GM19328 (cell line): ENCODE data around the gene PPIH.
A peak's percentile ranks its signal among the peaks of the same experiment; 100 is the strongest.
"Not testable (repeated sequence)": the region's sequence is repeated elsewhere in the genome, so short reads cannot be mapped to it uniquely, and the experiment has no call there.

Source experiments
- ATAC-seq: cut with Tn5 transposase; IDR thresholded peaks from one replicate; pipeline ENCODE4 v1.9.1; 2021; ENCODE audit warnings: mild to moderate bottlenecking, moderate library complexity; ENCODE audit not compliant: unreplicated experiment

Gene PPIH

GRCh38 chr1:42657981-42658876 lies at the start of gene PPIH:
PPIH (plus strand) TSS chr1:42658423; CDS start chr1:42658447, 24 bp downstream.
- peak; percentile 97 for ATAC-seq

- no peak for ATAC-seq
Measured at GRCh38 chr1:42613803-42614131, 44.5 kb upstream of the PPIH start.

- no peak for ATAC-seq
Measured at GRCh38 chr1:42618866-42619265, 39.4 kb upstream of the PPIH start.

GRCh38 chr1:42620307-42620706 lies 37.9 kb upstream of the PPIH start:
- ATAC-seq = no peak

GRCh38 chr1:42621180-42621579 lies 37.0 kb upstream of the PPIH start:
- not testable (repeated sequence) for ATAC-seq

- not testable (repeated sequence) for ATAC-seq
Measured at GRCh38 chr1:42627205-42627604, 31.0 kb upstream of the PPIH start.

GRCh38 chr1:42639116-42639515 lies 19.1 kb upstream of the PPIH start:
- no peak for ATAC-seq

- ATAC-seq = no peak
Measured at GRCh38 chr1:42646056-42646455, 12.2 kb upstream of the PPIH start.

GRCh38 chr1:42657201-42657600 lies 1.0 kb upstream of the PPIH start:
- no peak for ATAC-seq

- ATAC-seq = no peak
Measured at GRCh38 chr1:42658877-42659337, 684 bp downstream of the PPIH start.

- ATAC-seq = no peak
Measured at GRCh38 chr1:42660907-42661500, 2.8 kb downstream of the PPIH start.

GRCh38 chr1:42669936-42670335 lies 11.7 kb downstream of the PPIH start:
- no peak for ATAC-seq

GRCh38 chr1:42670425-42670824 lies 12.2 kb downstream of the PPIH start:
- ATAC-seq = no peak

- no peak for ATAC-seq
Measured at GRCh38 chr1:42674214-42674613, 16.0 kb downstream of the PPIH start.

GRCh38 chr1:42674682-42675081 lies 16.5 kb downstream of the PPIH start:
- ATAC-seq = no peak

GRCh38 chr1:42675467-42675866 lies 17.2 kb downstream of the PPIH start:
- ATAC-seq = no peak

GRCh38 chr1:42676534-42677087 lies 18.4 kb downstream of the PPIH start:
- no peak for ATAC-seq

GRCh38 chr1:42679364-42679983 lies 21.3 kb downstream of the PPIH start:
- no peak for ATAC-seq

GRCh38 chr1:42680055-42680454 lies 21.8 kb downstream of the PPIH start:
- no peak for ATAC-seq

GRCh38 chr1:42680921-42681683 lies 22.9 kb downstream of the PPIH start:
- no peak for ATAC-seq
